ENCODE measurements around the gene ABI1.

The ABI1 gene

DNA sequence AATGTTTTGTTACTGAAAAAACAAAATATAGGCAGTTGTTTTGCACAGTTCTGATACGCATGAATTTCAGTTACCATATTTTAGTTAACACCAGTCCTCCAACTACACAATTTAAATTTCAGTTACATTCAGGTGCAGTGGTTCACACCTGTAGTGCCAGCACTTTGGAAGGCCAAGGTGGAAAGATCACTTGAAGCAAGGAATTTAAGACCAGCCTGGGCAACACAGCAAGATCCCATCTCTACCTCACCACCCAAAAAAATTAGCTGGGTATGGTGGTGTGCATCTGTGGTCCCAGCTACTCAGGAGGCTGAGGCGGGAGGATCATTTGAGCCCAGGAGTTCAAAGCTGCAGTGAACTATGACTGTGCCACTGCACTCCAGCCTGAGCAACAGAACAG lies 45.3 kb downstream of the ABI1 start:
- FAIRE-seq, result no peak
- DNase-seq (ENCODE audit: insufficient read length, low spot score), result no peak
- TF ChIP-seq CTCF (IDR thresholded peaks at IDR 0.05; ENCODE audit: insufficient read depth, missing control alignments), result no peak

- no peak for TF ChIP-seq CTCF (IDR thresholded peaks at IDR 0.05; ENCODE audit: insufficient read depth, missing control alignments)
- DNase-seq (ENCODE audit: insufficient read length, low spot score) (no peak), FAIRE-seq (no peak)
Observed at GRCh38 chr10:26810435-26811026, 50.2 kb downstream of the ABI1 start.

DNA sequence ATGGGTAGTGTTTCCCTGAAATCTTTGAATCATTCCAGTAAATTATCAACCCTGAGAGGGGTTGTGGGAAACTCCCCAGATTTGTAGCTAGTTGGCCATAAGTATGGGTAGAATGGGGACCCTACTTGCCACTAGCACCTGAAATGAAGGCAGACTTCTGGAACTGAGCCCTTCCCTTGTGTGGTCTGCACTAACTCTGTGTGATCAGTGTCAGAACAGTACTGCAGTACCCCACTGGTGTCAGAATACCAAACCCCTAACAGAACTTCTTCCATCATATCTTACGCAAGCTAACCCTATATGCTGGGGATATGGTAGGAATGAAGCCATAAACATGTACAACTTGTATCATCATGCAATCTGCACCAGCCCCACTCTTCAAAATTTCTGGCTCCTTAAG lies 50.8 kb downstream of the ABI1 start:
- no peak for TF ChIP-seq CTCF (IDR thresholded peaks at IDR 0.05; ENCODE audit: insufficient read depth, missing control alignments)
- FAIRE-seq, result no peak
- no peak for DNase-seq (ENCODE audit: insufficient read length, low spot score)

DNA sequence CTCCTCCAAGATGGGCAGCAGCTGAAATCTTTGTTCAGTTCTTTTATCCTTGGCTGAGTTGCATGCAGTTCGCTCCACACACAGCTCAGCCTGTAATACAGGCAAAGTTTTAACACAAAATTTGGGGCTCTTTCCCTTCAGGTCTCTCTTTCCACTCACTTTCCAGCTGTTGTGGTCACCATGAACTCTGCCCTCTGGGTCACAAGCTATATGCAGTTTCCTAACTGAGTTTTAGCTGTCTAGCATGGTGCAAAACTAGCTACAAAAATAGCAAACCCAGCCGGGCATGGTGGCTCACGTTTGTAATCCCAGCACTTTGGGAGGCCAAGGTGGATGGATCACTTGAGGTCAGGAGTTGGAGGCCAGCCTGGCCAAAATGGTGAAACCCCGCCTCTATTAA lies 53.2 kb downstream of the ABI1 start:
- FAIRE-seq (no peak), DNase-seq (ENCODE audit: insufficient read length, low spot score) (no peak)
- no peak for TF ChIP-seq CTCF (IDR thresholded peaks at IDR 0.05; ENCODE audit: insufficient read depth, missing control alignments)

DNA sequence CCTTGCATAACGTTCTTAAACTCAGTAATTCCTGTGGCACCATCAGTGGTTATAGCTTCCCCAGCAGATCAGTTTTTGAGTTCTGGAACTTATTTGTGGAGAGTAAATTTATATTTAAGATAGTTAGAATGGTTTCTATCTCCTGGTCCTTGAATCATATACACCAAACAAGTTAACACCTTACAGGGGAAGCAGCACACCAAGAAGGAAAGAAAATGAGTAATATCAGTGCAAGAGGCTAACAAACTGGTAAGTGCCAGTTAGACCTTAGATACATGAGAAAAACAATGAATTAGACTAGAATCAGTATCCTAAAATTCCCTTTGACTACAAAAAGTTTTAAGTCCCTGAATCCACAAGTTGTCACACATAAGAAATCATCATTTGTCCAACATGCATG lies 54.2 kb downstream of the ABI1 start:
- DNase-seq (ENCODE audit: insufficient read length, low spot score) (no peak), FAIRE-seq (no peak)
- no peak for TF ChIP-seq CTCF (IDR thresholded peaks at IDR 0.05; ENCODE audit: insufficient read depth, missing control alignments)

DNA sequence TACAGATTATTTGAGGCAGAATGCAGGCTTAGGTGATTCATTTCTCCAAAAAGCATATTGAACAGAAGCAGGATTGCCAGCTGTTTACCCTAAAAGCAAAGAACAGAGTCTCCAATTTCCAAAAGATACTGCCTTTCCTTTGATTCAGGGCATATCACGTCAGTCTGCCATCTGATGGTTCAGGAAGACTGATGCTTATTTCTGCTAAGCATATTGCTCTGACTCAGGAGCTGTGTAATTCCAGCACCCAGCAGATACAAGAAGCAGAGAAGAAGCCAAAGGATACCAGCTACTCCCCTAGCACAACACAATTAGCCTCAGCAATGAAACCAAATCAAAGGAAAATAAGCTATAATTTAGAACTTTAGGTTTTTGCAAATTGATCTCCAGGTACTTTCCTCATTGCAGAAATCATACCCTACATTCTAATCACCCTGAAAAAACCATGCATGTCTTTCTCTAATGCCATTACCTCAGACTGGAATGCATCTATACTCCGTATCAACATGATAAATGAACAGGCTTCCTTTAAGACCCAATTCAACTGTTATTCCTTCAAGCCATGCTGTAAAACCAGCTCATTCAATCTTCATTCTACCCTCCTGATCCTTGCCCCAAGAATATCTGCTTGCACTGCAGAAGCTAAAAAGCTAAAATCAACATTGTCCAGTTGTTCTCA lies 55.1 kb downstream of the ABI1 start:
- DNase-seq (ENCODE audit: insufficient read length, low spot score), result no peak
- TF ChIP-seq CTCF (IDR thresholded peaks at IDR 0.05; ENCODE audit: insufficient read depth, missing control alignments), result no peak
- no peak for FAIRE-seq

Data from D721Med (cell line).